MV-4-11 (cell line): ENCODE results near the gene ADCY2.
A peak's percentile ranks its signal among the peaks of the same experiment; 100 is the strongest.

Source experiments
- DNase-seq: peaks from one replicate; lab custom pipeline; 2025; lab: John Stamatoyannopoulos, UW

Gene ADCY2

DNA sequence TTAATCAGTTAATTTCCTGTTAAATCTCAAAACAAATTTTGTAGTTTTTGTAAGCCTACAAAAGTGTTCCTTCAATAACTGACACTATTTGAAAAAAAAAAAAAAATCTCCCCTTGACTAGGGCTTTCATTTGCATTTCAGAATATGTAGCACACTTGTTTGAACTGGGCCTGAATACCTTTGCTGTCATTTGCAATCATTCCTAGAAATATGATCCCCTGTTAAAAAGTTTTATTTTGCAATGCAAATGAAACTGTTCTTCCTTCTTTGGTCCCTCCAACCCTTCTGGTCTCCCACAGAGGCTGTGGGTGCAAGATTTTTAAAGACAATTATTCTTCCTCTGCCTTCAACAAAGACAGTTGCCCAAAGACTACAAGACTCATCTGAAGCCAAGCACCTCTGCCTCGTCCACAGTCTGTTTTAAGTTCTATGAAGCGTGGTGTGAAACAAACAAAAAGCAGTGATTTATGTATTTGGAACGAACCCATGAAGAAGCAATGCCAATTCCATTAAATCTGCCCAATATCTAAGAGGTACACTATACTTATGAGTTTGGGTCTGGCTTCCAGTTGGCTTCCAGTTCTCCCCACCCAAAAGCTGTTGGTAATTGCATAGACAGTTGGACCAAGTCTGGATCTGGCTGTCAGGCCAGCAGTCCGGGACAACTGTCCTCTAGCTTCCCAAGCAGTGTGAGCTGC is 388.9 kb downstream of the ADCY2 start:
- DNase-seq: no peak

- no peak for DNase-seq
These were observed 391.8 kb downstream of the ADCY2 start for GRCh38 chr5:7787770-7788169.

- DNase-seq: no peak
These were observed 393.6 kb downstream of the ADCY2 start for GRCh38 chr5:7789567-7789966.

- no peak for DNase-seq
These were observed 398.0 kb downstream of the ADCY2 start for GRCh38 chr5:7793895-7794294.

DNA sequence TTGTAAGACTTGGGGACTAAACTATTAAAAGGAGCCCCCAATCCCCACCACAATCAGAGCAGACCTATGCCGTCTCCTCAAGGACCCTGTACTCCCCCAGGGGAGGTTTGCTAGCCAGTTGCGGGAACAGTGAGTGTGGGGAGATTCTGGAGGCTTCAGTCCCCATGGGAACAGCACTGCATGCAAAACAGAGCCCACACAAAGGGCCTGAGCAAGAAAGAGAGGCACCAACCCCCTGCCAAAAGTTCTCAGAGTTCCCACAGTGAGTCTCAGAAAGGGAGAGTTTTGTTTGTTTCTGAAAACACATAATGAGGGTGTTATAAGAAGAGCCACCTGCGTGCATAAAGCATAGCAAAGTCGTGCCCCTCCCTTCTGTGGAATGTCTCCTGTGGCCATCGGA is 398.4 kb downstream of the ADCY2 start:
- DNase-seq: no peak

DNA sequence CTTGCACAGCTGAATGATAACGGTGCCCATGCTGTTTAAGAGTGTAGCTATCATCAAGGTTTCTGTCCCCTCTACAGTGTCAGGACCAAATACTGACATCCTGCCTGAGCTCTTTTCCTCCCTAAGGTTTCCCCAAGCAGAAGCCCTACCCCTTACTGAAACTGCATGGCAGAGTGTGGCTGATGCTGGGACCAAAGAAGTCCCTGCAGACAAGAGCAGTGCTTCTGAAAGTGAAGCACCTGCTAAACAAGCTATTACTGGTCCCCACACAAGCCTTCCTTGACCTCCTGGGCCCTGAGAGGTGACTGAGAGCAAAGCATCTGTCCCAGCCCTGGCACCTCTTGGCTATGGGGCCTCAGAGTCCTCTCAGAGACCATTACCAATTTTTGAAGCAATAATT is 398.9 kb downstream of the ADCY2 start:
- DNase-seq: no peak

- DNase-seq: no peak
These were observed 399.4 kb downstream of the ADCY2 start for GRCh38 chr5:7795306-7795705.

DNA sequence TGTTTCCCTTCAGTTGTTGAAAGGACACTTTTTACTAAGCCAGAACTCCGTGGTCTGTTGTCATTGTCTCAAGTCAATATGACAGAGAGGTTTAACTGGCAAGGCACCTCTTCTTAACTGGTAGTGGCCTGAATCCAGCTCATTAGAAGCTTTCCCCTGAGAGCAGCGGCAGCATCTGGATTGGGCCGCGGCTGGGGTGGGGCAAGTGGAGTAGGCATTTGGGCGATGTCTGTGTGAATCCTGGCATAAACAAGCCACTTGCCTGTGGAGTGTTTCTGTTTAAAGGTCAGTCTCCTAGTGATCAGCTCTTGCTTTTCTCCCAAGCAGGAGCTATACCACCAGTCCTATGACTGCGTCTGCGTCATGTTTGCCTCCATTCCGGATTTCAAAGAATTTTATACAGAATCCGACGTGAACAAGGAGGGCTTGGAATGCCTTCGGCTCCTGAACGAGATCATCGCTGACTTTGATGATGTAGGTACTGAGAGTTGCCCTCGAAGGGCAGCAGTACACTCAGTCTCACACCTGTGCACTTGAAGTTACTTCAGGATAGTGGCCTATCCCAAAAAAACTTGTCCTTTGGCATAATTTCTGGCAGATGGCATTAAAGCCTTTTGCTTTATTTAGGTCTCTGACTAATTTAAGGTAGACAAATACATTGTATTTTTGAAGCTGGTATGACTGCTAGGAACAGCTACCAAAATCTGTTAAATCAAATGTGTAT is 406.1 kb downstream of the ADCY2 start:
- no peak for DNase-seq

- DNase-seq: peak; percentile 93
These were observed 406.9 kb downstream of the ADCY2 start for GRCh38 chr5:7802855-7803254.

DNA sequence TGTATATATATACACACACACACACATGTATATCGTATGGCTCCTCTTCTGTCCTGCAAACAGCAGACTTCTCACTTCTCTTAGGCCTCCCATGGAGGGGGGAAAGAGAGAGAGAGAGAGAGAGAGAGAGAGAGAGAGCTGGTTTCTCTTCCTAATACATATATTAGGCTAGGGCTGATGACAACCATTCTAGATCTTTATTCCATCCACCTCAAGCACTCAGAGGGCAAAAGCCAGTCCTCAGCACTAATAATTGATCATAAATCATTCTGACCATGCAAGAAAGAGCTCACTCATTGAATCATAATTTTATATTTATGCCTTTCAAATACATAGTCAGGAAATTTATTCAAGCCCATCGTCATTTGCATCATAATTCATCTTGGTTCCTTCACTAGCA is 408.0 kb downstream of the ADCY2 start:
- DNase-seq: peak; percentile 39

DNA sequence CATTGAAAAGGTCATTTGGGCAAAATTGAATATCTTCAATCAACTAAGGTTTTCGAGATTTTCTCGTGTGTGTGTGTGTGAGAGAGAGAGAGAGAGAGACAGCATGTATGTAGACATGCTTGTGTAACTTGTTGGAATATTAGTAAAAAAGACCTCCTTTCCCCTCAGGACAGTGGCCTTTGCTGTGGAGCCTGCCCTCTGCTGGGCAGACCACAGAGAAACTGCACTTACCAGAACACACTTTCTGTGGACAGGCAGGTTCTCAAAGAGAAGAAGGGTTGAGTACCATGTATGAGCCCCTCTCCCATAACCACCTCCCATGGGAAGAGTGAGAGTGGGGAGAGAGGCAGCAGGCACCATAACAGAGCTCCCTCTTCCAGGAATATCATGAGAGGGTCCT is 409.4 kb downstream of the ADCY2 start:
- no peak for DNase-seq

GRCh38 chr5:7808998-7809397 is 413.1 kb downstream of the ADCY2 start:
- no peak for DNase-seq

DNA sequence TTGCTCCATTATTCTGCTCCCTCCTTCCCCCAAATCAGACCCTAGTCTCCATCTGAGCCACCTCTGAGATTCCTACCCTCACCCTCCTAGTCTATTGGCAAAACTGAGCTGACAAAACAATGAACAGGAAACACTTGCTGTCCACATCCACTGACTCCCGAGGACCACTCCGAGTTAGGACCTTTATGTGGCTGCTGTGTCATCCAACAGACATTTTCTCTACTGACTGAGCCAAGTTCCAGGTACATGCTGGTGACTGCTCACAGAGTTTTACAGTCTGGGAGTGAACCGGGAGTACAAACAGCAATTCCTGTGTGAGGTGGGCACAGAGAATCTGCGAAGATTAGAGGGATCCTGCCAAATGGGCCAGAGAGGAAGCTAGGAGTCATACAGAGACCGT is 415.8 kb downstream of the ADCY2 start:
- DNase-seq: no peak

DNA sequence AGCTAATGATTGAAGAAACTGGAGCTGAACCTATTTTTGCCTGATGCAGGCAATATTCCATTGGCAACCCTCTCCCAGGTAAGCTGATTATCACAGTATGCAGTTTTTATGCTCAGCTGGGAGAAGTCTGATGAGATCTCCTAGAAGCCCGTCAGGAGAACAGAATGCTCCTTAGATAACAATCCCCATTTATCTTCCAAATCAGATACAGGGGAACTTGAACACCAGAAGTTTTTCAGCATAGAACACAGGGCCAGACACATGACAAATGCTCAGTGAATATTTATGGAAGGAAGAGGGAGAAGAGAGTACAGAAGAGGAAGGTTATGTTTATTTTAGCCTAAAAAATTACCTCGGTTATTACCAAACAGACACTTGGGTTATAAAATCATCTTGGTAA is 417.1 kb downstream of the ADCY2 start:
- DNase-seq: no peak

GRCh38 chr5:7813576-7813975 is 417.6 kb downstream of the ADCY2 start:
- DNase-seq: no peak

GRCh38 chr5:7814816-7815215 is 418.9 kb downstream of the ADCY2 start:
- DNase-seq: no peak

DNA sequence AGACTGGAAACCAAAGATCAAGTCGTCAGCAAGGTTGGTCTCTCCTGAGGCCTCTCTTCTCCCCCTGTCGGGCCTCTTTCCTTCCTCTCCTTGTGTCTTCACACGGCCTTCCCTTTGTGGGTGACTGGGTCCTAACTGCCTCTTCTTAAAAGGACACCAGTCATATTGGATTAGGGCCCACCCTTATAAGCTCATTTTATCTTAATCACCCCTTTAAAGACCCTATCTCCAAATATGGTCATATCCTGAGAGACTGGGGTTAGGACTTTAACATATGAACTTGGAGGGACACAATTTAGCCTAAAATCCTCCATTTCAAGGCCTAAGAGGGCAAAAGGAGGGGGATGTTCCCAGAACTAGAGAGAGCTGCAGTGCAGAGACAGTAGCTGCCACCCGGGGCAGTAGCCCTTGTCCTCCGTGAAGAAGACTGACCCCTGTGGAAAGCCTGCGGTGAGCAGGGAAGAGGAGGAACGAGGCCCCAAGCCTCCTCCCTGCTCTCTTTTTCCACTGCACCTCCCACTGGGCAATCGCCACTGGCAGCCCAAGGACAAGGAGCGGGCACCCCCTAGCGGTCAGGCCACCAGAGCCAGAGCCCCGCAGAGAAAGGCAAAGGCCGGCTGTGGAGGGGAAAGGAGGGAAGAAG is 420.1 kb downstream of the ADCY2 start:
- peak; percentile 74 for DNase-seq

- no peak for DNase-seq
These were observed 420.6 kb downstream of the ADCY2 start for GRCh38 chr5:7816535-7816901.

- DNase-seq: no peak
These were observed 426.5 kb downstream of the ADCY2 start for GRCh38 chr5:7822449-7822848.

DNA sequence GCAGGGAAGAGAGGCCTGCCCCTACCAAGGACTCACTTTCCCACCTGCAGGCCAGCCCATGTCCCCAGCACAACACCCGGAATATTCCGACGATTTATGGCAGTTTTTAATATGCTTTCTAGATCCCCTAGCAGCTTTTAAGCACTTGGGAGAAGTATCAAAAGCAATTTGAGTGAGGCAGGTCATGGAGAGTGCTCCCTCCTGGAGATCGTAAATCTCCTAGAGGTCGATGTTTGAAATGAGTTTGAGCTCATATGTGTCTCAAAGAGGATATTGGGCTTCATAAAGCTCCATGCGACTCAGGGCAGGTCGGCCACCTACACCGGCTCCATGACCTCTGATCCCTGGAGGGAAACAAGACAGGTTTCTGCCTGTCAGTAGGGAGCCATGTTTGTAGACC is 427.7 kb downstream of the ADCY2 start:
- no peak for DNase-seq

GRCh38 chr5:7824995-7825394 is 429.1 kb downstream of the ADCY2 start:
- DNase-seq: no peak

DNA sequence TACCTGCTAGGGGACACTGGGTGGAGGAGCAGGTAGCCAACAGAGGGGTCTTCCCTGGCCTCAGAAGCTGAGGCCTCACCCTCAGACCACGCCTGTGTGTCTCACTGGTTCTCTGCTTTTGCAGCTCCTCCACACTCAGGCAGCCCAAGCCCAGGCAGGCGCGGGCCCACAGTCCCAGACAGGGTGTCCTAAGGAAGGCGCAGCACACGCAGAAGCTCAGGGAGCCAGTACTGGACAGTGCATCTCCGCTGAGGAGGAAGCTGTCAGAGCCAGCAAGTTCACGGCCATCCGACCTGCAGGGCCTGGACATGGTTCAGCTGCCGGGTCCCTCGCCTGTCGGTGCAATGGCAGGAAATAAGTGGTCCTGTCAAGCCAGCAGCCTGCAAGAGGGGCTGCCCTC is 429.7 kb downstream of the ADCY2 start:
- DNase-seq: no peak

GRCh38 chr5:7827610-7828009 is 431.7 kb downstream of the ADCY2 start:
- no peak for DNase-seq
